KMS-11 (cell line): ENCODE data around the gene SKAP2.

Source experiments
- H2AFZ ChIP-seq: fragments of 200-600 bp; sonication (generic); 2 replicates; pipeline ENCODE4 v1.6.1; 2016; ENCODE audit warnings: antibody characterized with exemption, mixed run types, low read depth
- H3K27ac ChIP-seq: fragments of 200-600 bp; sonication (generic); 2 replicates; pipeline ENCODE4 v1.6.1; 2016; ENCODE audit warnings: mild to moderate bottlenecking, mixed run types
- H3K27me3 ChIP-seq: fragments of 200-600 bp; sonication (generic); 2 replicates; pipeline ENCODE4 v1.6.1; 2017; ENCODE audit warnings: mild to moderate bottlenecking, low read depth, mixed run types, moderate library complexity; ENCODE audit not compliant: insufficient read depth
- H3K36me3 ChIP-seq: fragments of 200-600 bp; sonication (generic); 2 replicates; pipeline ENCODE4 v1.6.1; 2017; ENCODE audit warnings: mild to moderate bottlenecking, mixed run types; ENCODE audit not compliant: insufficient read depth
- H3K4me1 ChIP-seq: fragments of 200-600 bp; sonication (generic); 2 replicates; pipeline ENCODE4 v1.6.1; 2016; ENCODE audit warnings: mild to moderate bottlenecking, low read depth, mixed run types; ENCODE audit not compliant: poor library complexity, severe bottlenecking
- H3K4me2 ChIP-seq: fragments of 200-600 bp; sonication (generic); 2 replicates; pipeline ENCODE4 v1.7.0; 2016; ENCODE audit warnings: mild to moderate bottlenecking, mixed run types
- H3K4me3 ChIP-seq: fragments of 200-600 bp; sonication (generic); IDR thresholded peaks from 2 replicates; pipeline ENCODE4 v1.6.1; 2017; ENCODE audit warnings: low read depth, low read length, mixed read lengths; ENCODE audit not compliant: insufficient read depth
- H3K79me2 ChIP-seq: fragments of 200-600 bp; sonication (generic); 2 replicates; pipeline ENCODE4 v1.6.1; 2016; ENCODE audit warnings: low read depth, mixed run types; ENCODE audit not compliant: insufficient read depth
- H3K9ac ChIP-seq: fragments of 200-600 bp; sonication (generic); 2 replicates; pipeline ENCODE4 v1.6.1; 2016; ENCODE audit warnings: mild to moderate bottlenecking, mixed run types
- H4K20me1 ChIP-seq: fragments of 200-600 bp; sonication (generic); 2 replicates; pipeline ENCODE4 v1.6.1; 2016; ENCODE audit warnings: mild to moderate bottlenecking, mixed run types; ENCODE audit not compliant: insufficient read depth
- TF ChIP-seq, protein P1 (sequence below): fragments of 200-600 bp; sonication (generic); conservative IDR thresholded peaks from 2 replicates; pipeline ENCODE4 v1.6.1; 2017; ENCODE audit warnings: low read depth, mild to moderate bottlenecking, antibody characterized with exemption, low read length, moderate library complexity, mixed read lengths

The SKAP2 gene, protein sequence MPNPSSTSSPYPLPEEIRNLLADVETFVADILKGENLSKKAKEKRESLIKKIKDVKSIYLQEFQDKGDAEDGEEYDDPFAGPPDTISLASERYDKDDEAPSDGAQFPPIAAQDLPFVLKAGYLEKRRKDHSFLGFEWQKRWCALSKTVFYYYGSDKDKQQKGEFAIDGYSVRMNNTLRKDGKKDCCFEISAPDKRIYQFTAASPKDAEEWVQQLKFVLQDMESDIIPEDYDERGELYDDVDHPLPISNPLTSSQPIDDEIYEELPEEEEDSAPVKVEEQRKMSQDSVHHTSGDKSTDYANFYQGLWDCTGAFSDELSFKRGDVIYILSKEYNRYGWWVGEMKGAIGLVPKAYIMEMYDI

GRCh38 chr7:26864309-26865093, at the start of gene SKAP2:
Gene SKAP2 (minus strand): TSS chr7:26864590. CDS start chr7:26864429, 161 bp downstream.
- no peaks in the 10 kb centered on the region for H4K20me1 ChIP-seq
- peak within 1 kb of the TSS; percentile 90 for H3K4me2 ChIP-seq
- no peaks in the 10 kb centered on the region for H3K36me3 ChIP-seq
- peak within 1 kb of the TSS; percentile 72 for H3K9ac ChIP-seq
- H3K4me3 ChIP-seq, result peak within 1 kb of the TSS; percentile 38
- H3K27ac ChIP-seq, result peak within 1 kb of the TSS; percentile 79
- peaks cover 24% of the 10 kb centered on the region for H3K4me1 ChIP-seq
- TF ChIP-seq, protein P1, sequence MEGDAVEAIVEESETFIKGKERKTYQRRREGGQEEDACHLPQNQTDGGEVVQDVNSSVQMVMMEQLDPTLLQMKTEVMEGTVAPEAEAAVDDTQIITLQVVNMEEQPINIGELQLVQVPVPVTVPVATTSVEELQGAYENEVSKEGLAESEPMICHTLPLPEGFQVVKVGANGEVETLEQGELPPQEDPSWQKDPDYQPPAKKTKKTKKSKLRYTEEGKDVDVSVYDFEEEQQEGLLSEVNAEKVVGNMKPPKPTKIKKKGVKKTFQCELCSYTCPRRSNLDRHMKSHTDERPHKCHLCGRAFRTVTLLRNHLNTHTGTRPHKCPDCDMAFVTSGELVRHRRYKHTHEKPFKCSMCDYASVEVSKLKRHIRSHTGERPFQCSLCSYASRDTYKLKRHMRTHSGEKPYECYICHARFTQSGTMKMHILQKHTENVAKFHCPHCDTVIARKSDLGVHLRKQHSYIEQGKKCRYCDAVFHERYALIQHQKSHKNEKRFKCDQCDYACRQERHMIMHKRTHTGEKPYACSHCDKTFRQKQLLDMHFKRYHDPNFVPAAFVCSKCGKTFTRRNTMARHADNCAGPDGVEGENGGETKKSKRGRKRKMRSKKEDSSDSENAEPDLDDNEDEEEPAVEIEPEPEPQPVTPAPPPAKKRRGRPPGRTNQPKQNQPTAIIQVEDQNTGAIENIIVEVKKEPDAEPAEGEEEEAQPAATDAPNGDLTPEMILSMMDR, result no peak
- no peaks in the 10 kb centered on the region for H3K27me3 ChIP-seq
- H3K79me2 ChIP-seq, result peaks cover 9% of the 10 kb centered on the region; the same call in 1 of the 2 replicates
- peak within 1 kb of the TSS; percentile 86 for H2AFZ ChIP-seq

DNA sequence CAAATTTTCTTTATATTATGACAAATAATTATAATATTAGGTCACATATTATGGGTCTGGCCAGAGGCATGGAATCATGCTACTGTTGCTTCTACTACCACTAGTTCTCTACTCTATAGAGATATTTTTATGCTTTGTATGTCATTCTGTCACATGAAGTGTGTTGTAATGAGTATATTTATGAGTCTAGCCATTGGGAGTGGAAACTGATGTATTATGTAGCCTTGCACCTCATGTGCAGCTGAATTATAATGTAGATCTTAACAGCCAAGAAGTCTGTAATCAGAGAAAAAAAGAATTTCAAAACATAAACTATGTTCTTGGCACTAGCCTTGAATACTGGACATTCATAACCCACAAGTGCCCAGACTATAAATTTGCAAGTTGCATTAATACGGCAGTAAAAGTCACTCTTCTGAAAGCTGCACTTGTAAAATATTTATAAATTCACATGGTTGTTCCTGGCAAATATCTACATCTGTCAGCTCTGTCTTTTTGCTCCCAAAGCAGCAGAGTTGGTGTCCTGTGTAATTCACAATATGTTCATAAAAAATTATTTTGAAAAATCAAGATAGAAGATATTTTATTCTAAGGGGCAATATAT, 48.6 kb upstream of the SKAP2 start:
- Histone ChIP-seq H3K27me3 (no peaks in the 10 kb centered on the region), H3K4me3 (no peak overlapping the region), H3K4me1 (no peaks in the 10 kb centered on the region), H3K36me3 (no peaks in the 10 kb centered on the region), H4K20me1 (no peaks in the 10 kb centered on the region), H3K9ac (no peak overlapping the region), H3K79me2 (no peaks in the 10 kb centered on the region), H3K27ac (no peak overlapping the region), H2AFZ (no peak overlapping the region), H3K4me2 (no peak overlapping the region)
- TF ChIP-seq, protein P1, result no peak

DNA sequence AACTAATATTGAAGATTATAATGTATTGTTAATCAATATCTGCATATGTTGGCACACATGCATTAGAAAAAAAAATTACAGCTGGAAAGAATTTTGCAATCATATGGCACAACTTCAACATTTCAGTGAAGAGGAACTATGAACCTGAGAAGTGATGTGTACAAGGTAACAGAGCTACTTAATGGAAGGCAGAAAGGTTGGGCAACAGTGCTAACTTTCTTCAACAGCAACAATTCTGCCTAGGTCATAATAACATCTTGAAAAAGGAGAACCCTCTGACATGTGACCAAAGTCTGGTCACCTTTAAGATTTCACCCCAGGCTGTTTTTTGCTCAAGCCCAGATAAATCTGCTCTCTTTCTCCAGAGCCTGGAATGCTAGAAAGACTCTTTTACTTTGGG, 47.9 kb upstream of the SKAP2 start:
- Histone ChIP-seq H3K4me2 (no peak overlapping the region), H4K20me1 (no peaks in the 10 kb centered on the region), H3K36me3 (no peaks in the 10 kb centered on the region), H3K79me2 (no peaks in the 10 kb centered on the region), H3K27ac (no peak overlapping the region), H3K27me3 (no peaks in the 10 kb centered on the region), H3K9ac (no peak overlapping the region), H2AFZ (no peak overlapping the region), H3K4me1 (no peaks in the 10 kb centered on the region), H3K4me3 (no peak overlapping the region)
- TF ChIP-seq, protein P1, result no peak

DNA sequence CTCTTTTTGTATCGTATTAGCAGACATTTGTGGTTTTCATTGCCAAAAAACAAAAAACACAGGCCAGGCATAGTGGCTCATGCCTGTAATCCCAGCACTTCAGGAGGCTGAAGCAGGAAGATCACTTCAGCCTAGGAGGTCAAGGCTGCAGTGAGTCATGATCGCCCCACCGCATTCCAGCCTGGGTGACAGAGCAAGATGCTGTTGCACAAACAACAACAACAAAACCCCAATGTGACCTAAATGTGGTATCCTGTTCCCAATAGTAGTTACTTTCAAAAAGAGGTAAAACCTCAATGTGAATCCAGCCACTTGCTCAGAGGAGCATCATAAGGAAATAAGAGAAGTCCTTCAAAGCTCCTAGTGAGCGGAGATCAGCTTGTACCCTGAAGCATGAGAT, 45.8 kb upstream of the SKAP2 start:
- H3K79me2 ChIP-seq, result no peaks in the 10 kb centered on the region
- no peaks in the 10 kb centered on the region for H3K4me1 ChIP-seq
- H3K4me2 ChIP-seq, result no peak overlapping the region
- H3K9ac ChIP-seq, result no peak overlapping the region
- no peak overlapping the region for H3K27ac ChIP-seq
- no peaks in the 10 kb centered on the region for H3K36me3 ChIP-seq
- H2AFZ ChIP-seq, result no peak overlapping the region
- TF ChIP-seq, protein P1, result no peak
- H3K27me3 ChIP-seq, result no peaks in the 10 kb centered on the region
- H3K4me3 ChIP-seq, result no peak overlapping the region
- H4K20me1 ChIP-seq, result no peaks in the 10 kb centered on the region
